ENCODE results near the gene ATRNL1.

- TF ChIP-seq CTCF (conservative IDR thresholded peaks at IDR 0.05; ENCODE audit: low read depth, low read length) = no peak
- TF ChIP-seq EZH2 (IDR thresholded peaks at IDR 0.05; ENCODE audit: low read length, unreplicated experiment) = no peak
- no peak for TF ChIP-seq EZH2phosphoT487 (IDR thresholded peaks at IDR 0.05; ENCODE audit: borderline replicate concordance, low read length)
Measured at GRCh38 chr10:115851695-115852094, 758.5 kb downstream of the ATRNL1 start.
